Transverse colon (tissue), 4 donors: ENCODE measurements around the gene AMOTL2.

Experiments used
- POLR2A ChIP-seq: fragments of 450-650 bp; IDR thresholded peaks from one replicate; pipeline ENCODE4 v1.6.1; 2016; ENCODE audit warnings: antibody characterized with exemption, mild to moderate bottlenecking, moderate library complexity
- POLR2AphosphoS5 ChIP-seq, 3 donors: sonication (generic); formaldehyde crosslinking; IDR thresholded peaks; one replicate each; pipeline ENCODE4 v1.6.1; 2016; ENCODE audit warnings: antibody characterized with exemption in 3 of 3
- TF ChIP-seq, protein P1 (sequence below), 5 experiments: fragments of 200-600 bp in 3 of 5; fragments of 450-650 bp in 2 of 5; sonication (generic) in 3 of 5; IDR thresholded peaks; 1 replicate in 2 of 5; 2 replicates in 3 of 5; pipeline ENCODE4 v1.5.1; 2016 to 2017; ENCODE audit warnings: antibody characterized with exemption in 5 of 5, inconsistent platforms in 3 of 5, mild to moderate bottlenecking in 2 of 5, moderate library complexity in 1 of 5

DNA sequence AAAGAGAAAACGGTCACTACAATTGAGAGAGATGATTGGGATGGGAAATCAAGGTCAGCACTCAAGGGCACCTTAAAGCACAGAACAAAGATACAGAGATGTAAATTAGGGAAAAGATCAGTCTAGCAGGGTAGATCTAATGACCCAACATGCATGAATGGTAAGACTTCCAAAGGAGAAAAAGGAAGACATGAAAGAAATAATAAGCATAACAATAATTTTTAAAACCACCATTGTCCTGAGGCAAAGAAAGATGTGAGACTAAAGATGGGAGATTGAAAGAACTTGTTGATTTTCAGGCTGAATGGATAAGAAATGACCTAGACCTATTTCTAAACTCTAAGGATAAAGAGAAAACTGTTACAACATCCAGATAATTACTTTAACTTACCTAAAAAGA lies 34.8 kb upstream of the AMOTL2 start:
- TF ChIP-seq POLR2A (no peak), POLR2AphosphoS5 (IDR thresholded peaks at IDR 0.05) (no peak)
- TF ChIP-seq, protein P1, sequence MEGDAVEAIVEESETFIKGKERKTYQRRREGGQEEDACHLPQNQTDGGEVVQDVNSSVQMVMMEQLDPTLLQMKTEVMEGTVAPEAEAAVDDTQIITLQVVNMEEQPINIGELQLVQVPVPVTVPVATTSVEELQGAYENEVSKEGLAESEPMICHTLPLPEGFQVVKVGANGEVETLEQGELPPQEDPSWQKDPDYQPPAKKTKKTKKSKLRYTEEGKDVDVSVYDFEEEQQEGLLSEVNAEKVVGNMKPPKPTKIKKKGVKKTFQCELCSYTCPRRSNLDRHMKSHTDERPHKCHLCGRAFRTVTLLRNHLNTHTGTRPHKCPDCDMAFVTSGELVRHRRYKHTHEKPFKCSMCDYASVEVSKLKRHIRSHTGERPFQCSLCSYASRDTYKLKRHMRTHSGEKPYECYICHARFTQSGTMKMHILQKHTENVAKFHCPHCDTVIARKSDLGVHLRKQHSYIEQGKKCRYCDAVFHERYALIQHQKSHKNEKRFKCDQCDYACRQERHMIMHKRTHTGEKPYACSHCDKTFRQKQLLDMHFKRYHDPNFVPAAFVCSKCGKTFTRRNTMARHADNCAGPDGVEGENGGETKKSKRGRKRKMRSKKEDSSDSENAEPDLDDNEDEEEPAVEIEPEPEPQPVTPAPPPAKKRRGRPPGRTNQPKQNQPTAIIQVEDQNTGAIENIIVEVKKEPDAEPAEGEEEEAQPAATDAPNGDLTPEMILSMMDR (IDR thresholded peaks at IDR 0.05) = no peak
